Mesendoderm (in vitro differentiated cells): Measurements from ENCODE around the gene SERINC3.

Experiments used
- DNase-seq: peaks from one replicate; pipeline ENCODE4 v3.0.0; 2013
- H2AK5ac ChIP-seq: 2 replicates; pipeline ENCODE4 v1.6.1; 2013; ENCODE audit warnings: low read length, inconsistent platforms
- H2BK120ac ChIP-seq: 2 replicates; pipeline ENCODE4 v1.6.1; 2013; ENCODE audit warnings: low read depth, mild to moderate bottlenecking, low read length, moderate library complexity, mixed read lengths
- H2BK15ac ChIP-seq: replicated peaks from 2 replicates; pipeline ENCODE4 v1.6.1; 2013; ENCODE audit warnings: low read depth, mild to moderate bottlenecking, moderate library complexity
- H2BK5ac ChIP-seq: 2 replicates; pipeline ENCODE4 v1.6.1; 2013; ENCODE audit warnings: low read length, inconsistent platforms
- H3K18ac ChIP-seq: 2 replicates; pipeline ENCODE4 v1.6.1; 2013; ENCODE audit warnings: mild to moderate bottlenecking, low read length, mixed read lengths
- H3K23ac ChIP-seq: one replicate; pipeline ENCODE4 v1.6.1; 2013; ENCODE audit warnings: low read length
- H3K27ac ChIP-seq: 2 replicates; pipeline ENCODE4 v1.5.1; 2013; ENCODE audit warnings: low read depth, mild to moderate bottlenecking, inconsistent platforms, low read length, moderate library complexity
- H3K27me3 ChIP-seq: 2 replicates; pipeline ENCODE4 v1.6.1; 2013; ENCODE audit warnings: low read length, control low read depth, mild to moderate bottlenecking, inconsistent platforms; ENCODE audit not compliant: insufficient read depth, poor library complexity
- H3K36me3 ChIP-seq: 2 replicates; pipeline ENCODE4 v1.6.1; 2013; ENCODE audit warnings: low read length, inconsistent platforms; ENCODE audit not compliant: control insufficient read depth, insufficient read depth
- H3K4ac ChIP-seq: one replicate; pipeline ENCODE4 v1.6.1; 2013; ENCODE audit warnings: low read depth, mild to moderate bottlenecking, low read length, moderate library complexity
- H3K4me1 ChIP-seq: 2 replicates; pipeline ENCODE4 v1.6.1; 2013; ENCODE audit warnings: low read depth, low read length, inconsistent platforms; ENCODE audit not compliant: control insufficient read depth
- H3K4me2 ChIP-seq: 2 replicates; pipeline ENCODE4 v1.6.1; 2013; ENCODE audit warnings: low read length
- H3K4me3 ChIP-seq: 2 replicates; pipeline ENCODE4 v1.5.1; 2013; ENCODE audit warnings: mild to moderate bottlenecking, low read length
- H3K56ac ChIP-seq: one replicate; pipeline ENCODE4 v1.6.1; 2013; ENCODE audit warnings: low read length
- H3K79me1 ChIP-seq: 2 replicates; pipeline ENCODE4 v1.6.1; 2013; ENCODE audit warnings: low read length, inconsistent platforms
- H3K79me2 ChIP-seq: 2 replicates; pipeline ENCODE4 v1.6.1; 2013; ENCODE audit warnings: mild to moderate bottlenecking, low read length; ENCODE audit not compliant: control insufficient read depth, insufficient read depth
- H3K9ac ChIP-seq: 2 replicates; pipeline ENCODE4 v1.6.1; 2013; ENCODE audit warnings: low read length, inconsistent platforms
- H4K5ac ChIP-seq: one replicate; pipeline ENCODE4 v1.6.1; 2013; ENCODE audit warnings: low read length
- H4K8ac ChIP-seq: one replicate; pipeline ENCODE4 v1.6.1; 2013; ENCODE audit warnings: low read depth, mild to moderate bottlenecking, control low read depth, low read length, moderate library complexity
- WGBS: extraction: QIAGEN DNeasy Blood & Tissue Kit; methylation state at CpG from one replicate; pipeline ENCODE4 v1.1.7; 2013; ENCODE audit warnings: low lambda C conversion rate, missing lambda C conversion rate; ENCODE audit not compliant: insufficient coverage; ENCODE audit errors: extremely low coverage; 5-methylcytosine and 5-hydroxymethylcytosine counted together

SERINC3 gene

DNA sequence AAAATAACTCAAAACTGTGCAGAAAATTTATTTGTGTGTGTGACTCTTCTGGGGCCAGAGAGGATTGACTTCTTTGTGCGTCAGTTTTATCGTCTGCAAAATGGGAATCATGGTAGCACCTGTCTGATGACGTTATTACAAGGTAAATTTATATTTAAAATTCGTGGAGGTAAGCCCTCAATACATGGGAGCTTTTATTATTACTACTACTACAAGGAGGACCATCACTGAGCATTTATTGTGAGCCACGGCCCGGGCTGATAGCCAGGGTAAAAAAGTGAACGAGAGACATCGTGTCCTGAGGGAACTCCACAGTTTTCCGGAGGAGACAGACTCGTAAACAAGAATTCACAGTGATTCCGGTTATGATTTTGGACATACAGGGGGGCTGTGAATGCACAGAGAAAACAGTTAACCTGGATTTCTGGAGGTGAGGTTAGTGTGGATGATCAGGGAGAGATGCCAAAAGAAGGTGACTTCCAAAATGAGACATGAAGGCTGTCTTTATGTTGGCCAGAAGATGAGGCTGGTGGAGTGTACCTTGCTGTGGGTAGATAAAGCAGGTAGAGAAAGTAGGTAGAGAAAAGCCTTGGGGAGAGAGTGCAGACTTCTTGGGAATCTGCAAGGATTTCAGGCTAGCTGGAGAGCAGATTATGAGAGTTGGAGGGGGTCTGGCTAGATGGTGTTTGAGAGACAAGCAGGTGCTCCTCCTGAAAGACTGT lies 10.6 kb upstream of the SERINC3 start:
- Histone ChIP-seq H3K79me2 (peaks cover 4% of the 10 kb centered on the region), H2BK15ac (peak overlapping the region; percentile 80), H3K18ac (peak overlapping the region; percentile 42), H2AK5ac (peak overlapping the region; percentile 37), H3K23ac (peak overlapping the region; percentile 68), H2BK120ac (no peak overlapping the region), H3K4me2 (peak overlapping the region; percentile 54), H3K56ac (peak overlapping the region; percentile 86), H3K9ac (peak overlapping the region; percentile 75), H4K8ac (no peak overlapping the region), H3K4me1 (no peaks in the 10 kb centered on the region), H3K79me1 (peaks cover 3% of the 10 kb centered on the region), H4K5ac (no peak overlapping the region), H3K27ac (no peak overlapping the region), H3K4ac (peak overlapping the region; percentile 75), H3K4me3 (peak overlapping the region; percentile 45), H3K36me3 (no peaks in the 10 kb centered on the region), H2BK5ac (no peak overlapping the region), H3K27me3 (no peaks in the 10 kb centered on the region)
- DNase-seq, result no peak
- no CpG with 5 or more reads among the region's 11 CpGs for WGBS

DNA sequence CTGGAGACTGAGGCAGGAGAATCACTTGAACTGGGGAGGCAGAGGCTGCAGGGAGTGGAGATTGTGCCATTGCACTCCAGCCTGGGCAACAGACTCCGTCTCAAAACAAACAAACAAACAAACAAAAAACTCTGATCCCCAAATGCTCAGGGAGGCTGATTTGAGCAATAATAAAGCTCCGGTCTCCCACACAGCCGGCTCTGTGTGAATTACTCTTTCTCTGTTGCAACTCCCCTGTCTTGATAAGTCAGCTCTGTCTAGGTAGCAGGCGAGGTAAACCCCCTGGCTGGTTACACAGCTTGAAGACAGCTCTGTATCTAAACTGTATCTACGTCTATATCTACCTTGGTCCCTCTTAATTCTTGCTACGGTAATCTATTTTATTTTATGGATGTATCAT lies 6.4 kb upstream of the SERINC3 start:
- Histone ChIP-seq H4K8ac (no peak overlapping the region), H2BK5ac (peak overlapping the region; percentile 43), H3K36me3 (no peaks in the 10 kb centered on the region), H3K27me3 (no peaks in the 10 kb centered on the region), H2BK15ac (no peak overlapping the region), H3K4me3 (no peak overlapping the region), H3K79me2 (peaks cover 2% of the 10 kb centered on the region), H2BK120ac (no peak overlapping the region), H2AK5ac (no peak overlapping the region), H3K56ac (no peak overlapping the region), H3K4ac (no peak overlapping the region), H3K27ac (no peak overlapping the region), H3K9ac (no peak overlapping the region), H3K23ac (no peak overlapping the region), H3K4me2 (no peak overlapping the region), H3K18ac (no peak overlapping the region), H3K4me1 (peaks cover 5% of the 10 kb centered on the region), H4K5ac (no peak overlapping the region), H3K79me1 (peaks cover 3% of the 10 kb centered on the region)
- no CpG with 5 or more reads among the region's 6 CpGs for WGBS
- no peak for DNase-seq

DNA sequence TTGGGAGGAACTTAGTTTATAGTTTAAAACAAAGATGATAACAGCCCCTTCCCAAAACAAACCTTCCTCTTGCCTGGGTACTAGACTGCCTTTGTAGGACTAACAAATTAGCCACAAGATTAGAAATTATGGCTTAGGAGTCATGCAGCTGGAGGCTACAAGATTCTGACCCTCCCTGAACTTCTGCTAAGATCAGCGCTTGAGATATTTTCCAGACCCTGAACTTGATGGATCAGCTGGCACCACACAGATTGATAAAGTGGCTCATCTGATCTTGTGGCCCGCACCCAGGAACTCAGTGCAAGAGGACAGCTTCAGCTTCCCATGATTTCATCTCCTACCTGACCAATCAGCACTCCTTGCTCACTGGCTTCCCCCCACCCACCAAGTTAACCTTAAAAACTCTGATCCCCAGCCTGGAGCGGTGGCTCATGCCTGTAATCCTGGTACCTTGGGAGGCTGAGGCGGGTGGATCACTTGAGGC lies 5.9 kb upstream of the SERINC3 start:
- Histone ChIP-seq H2BK5ac (no peak overlapping the region), H3K4me2 (no peak overlapping the region)
- WGBS, result no CpG with 5 or more reads among the region's 4 CpGs

DNA sequence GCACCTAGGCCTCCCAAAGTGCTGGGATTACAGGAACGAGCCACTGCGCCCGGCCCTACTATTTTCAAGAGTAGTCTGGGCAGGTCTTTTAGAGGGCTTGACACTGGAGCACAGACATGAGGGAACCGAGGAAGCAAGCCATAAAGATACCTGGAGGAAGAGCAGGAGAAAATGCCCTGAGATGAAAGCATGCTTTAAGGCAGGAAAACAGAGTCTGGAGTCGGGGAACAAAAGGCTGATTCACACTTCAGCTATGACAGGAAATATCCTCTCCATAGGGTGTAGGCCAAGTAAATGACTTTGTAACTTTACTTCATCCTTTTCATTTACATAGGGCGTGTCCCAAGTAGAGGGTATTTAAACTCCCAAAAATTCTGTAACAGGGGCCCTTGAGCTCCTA lies 4.3 kb upstream of the SERINC3 start:
- Histone ChIP-seq H3K4me2 (no peak overlapping the region), H4K8ac (peak overlapping the region; percentile 91), H3K79me1 (peaks cover 2% of the 10 kb centered on the region), H4K5ac (no peak overlapping the region), H3K23ac (no peak overlapping the region), H3K9ac (peak overlapping the region; percentile 9), H3K4me1 (peaks cover 11% of the 10 kb centered on the region), H3K4ac (peak overlapping the region; percentile 85), H2BK5ac (peak overlapping the region; percentile 92), H3K27ac (peak overlapping the region; percentile 94), H3K4me3 (no peak overlapping the region), H3K18ac (peak overlapping the region; percentile 78), H2BK15ac (no peak overlapping the region), H2BK120ac (peak overlapping the region; percentile 93), H3K27me3 (no peaks in the 10 kb centered on the region), H3K36me3 (no peaks in the 10 kb centered on the region), H3K79me2 (peaks cover 7% of the 10 kb centered on the region), H3K56ac (peak overlapping the region; percentile 83), H2AK5ac (no peak overlapping the region)
- peak; percentile 93 for DNase-seq
- WGBS, result no CpG with 5 or more reads among the region's 6 CpGs

More for the DNA sequence above, 5.9 kb upstream of the SERINC3 start:
- no peak overlapping the region for H3K23ac ChIP-seq
- DNase-seq, result no peak
- H3K27ac ChIP-seq, result no peak overlapping the region
- no peak overlapping the region for H2AK5ac ChIP-seq
- peaks cover 8% of the 10 kb centered on the region for H3K4me1 ChIP-seq
- no peak overlapping the region for H3K9ac ChIP-seq
- H2BK15ac ChIP-seq, result no peak overlapping the region
- no peak overlapping the region for H3K18ac ChIP-seq
- H3K4ac ChIP-seq, result no peak overlapping the region
- H2BK120ac ChIP-seq, result no peak overlapping the region
- no peak overlapping the region for H4K5ac ChIP-seq
- H3K79me2 ChIP-seq, result peaks cover 2% of the 10 kb centered on the region
- H3K4me3 ChIP-seq, result no peak overlapping the region
- no peaks in the 10 kb centered on the region for H3K36me3 ChIP-seq
- peaks cover 3% of the 10 kb centered on the region for H3K79me1 ChIP-seq
- H3K27me3 ChIP-seq, result no peaks in the 10 kb centered on the region
- peak overlapping the region; percentile 12 for H3K56ac ChIP-seq
- H4K8ac ChIP-seq, result no peak overlapping the region

DNA sequence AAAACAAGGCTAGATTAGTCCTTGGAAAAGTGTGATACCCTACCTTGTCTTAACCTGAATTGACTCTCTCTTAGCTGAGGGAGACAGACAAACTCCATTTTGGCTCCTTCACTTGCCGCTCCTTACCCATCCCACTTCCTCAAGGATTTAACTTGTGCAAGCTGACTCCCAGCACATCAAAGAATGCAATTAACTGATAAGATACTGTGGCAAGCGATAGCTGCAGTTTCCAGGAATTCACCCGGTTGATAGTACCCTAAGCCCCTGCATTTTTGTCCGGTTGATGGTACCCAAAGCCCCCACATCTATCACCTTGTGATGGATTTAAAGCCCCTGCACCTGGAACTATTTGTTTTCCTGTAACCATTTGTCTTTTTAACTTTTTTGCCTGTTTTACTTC lies 1.9 kb upstream of the SERINC3 start:
- Histone ChIP-seq H3K79me2 (peaks cover 30% of the 10 kb centered on the region), H2BK120ac (peak overlapping the region; percentile 99), H3K18ac (peak overlapping the region; percentile 98), H2BK15ac (no peak overlapping the region), H3K4me3 (no peak overlapping the region), H3K4me2 (no peak overlapping the region), H3K36me3 (no peaks in the 10 kb centered on the region), H3K79me1 (peaks cover 8% of the 10 kb centered on the region), H3K56ac (peak overlapping the region; percentile 85), H3K4ac (peak overlapping the region; percentile 98), H4K8ac (peak overlapping the region; percentile 82), H3K27ac (peak overlapping the region; percentile 97), H4K5ac (peak overlapping the region; percentile 73), H2AK5ac (no peak overlapping the region), H2BK5ac (peak overlapping the region; percentile 98), H3K27me3 (no peaks in the 10 kb centered on the region), H3K9ac (peak overlapping the region; percentile 52), H3K4me1 (peaks cover 19% of the 10 kb centered on the region), H3K23ac (no peak overlapping the region)
- peak; percentile 93 for DNase-seq
- WGBS, result no CpG with 5 or more reads among the region's 4 CpGs
